Endometrial microvascular endothelial cells (primary cell): ENCODE data around the gene CD8A. TPM values are rescaled to one million over a fixed set of nuclear protein-coding genes. Genes with fewer than 3 reads are reported as not detected.
"Not testable (repeated sequence)": the region's sequence is repeated elsewhere in the genome, so short reads cannot be mapped to it uniquely, and the experiment has no call there.

Source experiments
- in situ Hi-C: cut with HindIII; loops from 2 replicates; pipeline ENCODE4 v1.10.0; 2017; ENCODE audit warnings: low sequenced_read_pairs, low pct_unique_long_range_greater_than_20kb; ENCODE audit errors: inconsistent ontology term
- total RNA-seq: library from RNA; depleted of rRNA; stranded (reverse); fragments of >200 nt; gene quantifications from one replicate; pipeline ENCODE4 v1.2.3, GENCODE V29; 2015; ENCODE audit errors: inconsistent ontology term

CD8A gene
- total RNA-seq, 1 donor from 2014 or later: not detected

- in situ Hi-C loops: no loop called here
Measured at GRCh38 chr2:86750240-86750839, 40.4 kb downstream of the CD8A start.

- in situ Hi-C loops: no loop called here
Measured at GRCh38 chr2:86747711-86748639, 42.7 kb downstream of the CD8A start.

- in situ Hi-C loops: no loop called here
Measured at GRCh38 chr2:86746939-86747338, 43.8 kb downstream of the CD8A start.

GRCh38 chr2:86744152-86744551, 46.6 kb downstream of the CD8A start:
- in situ Hi-C loops: no loop called here

- in situ Hi-C loops: not testable (repeated sequence)
Measured at GRCh38 chr2:86741889-86742498, 48.7 kb downstream of the CD8A start.

- in situ Hi-C loops: not testable (repeated sequence)
Measured at GRCh38 chr2:86739889-86740288, 50.8 kb downstream of the CD8A start.

GRCh38 chr2:86739485-86739884, 51.2 kb downstream of the CD8A start:
- in situ Hi-C loops: not testable (repeated sequence)

DNA sequence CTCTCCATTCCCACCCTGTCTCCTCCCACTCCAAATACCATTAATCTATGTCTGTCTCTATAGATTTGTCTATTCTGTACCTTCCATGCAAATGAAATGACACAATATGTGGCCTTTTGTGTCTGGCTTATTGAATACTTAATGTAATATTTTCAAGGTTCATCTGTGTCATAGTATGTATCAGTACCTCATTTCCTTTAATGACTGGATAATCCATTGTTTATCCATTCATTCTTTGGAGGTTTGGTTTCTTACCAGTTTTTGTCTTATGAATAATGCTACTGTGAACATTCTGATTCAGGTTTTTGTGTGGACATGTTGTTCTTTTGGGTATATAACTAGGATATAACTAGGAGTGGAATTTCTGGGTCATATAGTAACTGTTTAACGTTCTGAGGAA, 55.8 kb downstream of the CD8A start:
- in situ Hi-C loops: not testable (repeated sequence)

Other genes starting within 250 kb of the CD8A start
- 41.5 TPM for gene CHMP3, start 227.5 kb downstream of the CD8A start, total RNA-seq
- 16.9 TPM for gene RNF103, start 167.0 kb downstream of the CD8A start, total RNA-seq
- 26.0 TPM for gene RMND5A, start 70.6 kb downstream of the CD8A start, total RNA-seq
- gene CD8B, start 71.0 kb upstream of the CD8A start, total RNA-seq: not detected
- gene RGPD1, start 151.2 kb upstream of the CD8A start, total RNA-seq: 0.46 TPM
- 2.0 TPM for gene PLGLB1, start 230.9 kb upstream of the CD8A start, total RNA-seq